Endothelial cell (in vitro differentiated cells): ENCODE results near the gene SEC22A. TPM values are rescaled to one million over a fixed set of nuclear protein-coding genes. Genes with fewer than 3 reads are reported as not detected.

Experiments used
- DNase-seq: peaks from one replicate; pipeline ENCODE4 v3.0.0; 2021; ENCODE audit warnings: low spot score
- H3K27ac Mint-ChIP-seq: one replicate; pipeline ENCODE4 v1.8.0; 2021; ENCODE audit warnings: mixed read lengths, inconsistent platforms; ENCODE audit not compliant: unreplicated experiment
- H3K27me3 Mint-ChIP-seq: one replicate; pipeline ENCODE4 v1.8.0; 2021; ENCODE audit warnings: mild to moderate bottlenecking, moderate library complexity, mixed read lengths, inconsistent platforms; ENCODE audit not compliant: unreplicated experiment
- H3K36me3 Mint-ChIP-seq: one replicate; pipeline ENCODE4 v1.8.0; 2021; ENCODE audit warnings: mild to moderate bottlenecking, low read depth, mixed read lengths, inconsistent platforms; ENCODE audit not compliant: unreplicated experiment
- H3K4me1 Mint-ChIP-seq: one replicate; pipeline ENCODE4 v1.8.0; 2021; ENCODE audit warnings: mild to moderate bottlenecking, mixed read lengths, inconsistent platforms; ENCODE audit not compliant: unreplicated experiment
- H3K4me3 Mint-ChIP-seq: one replicate; pipeline ENCODE4 v1.8.0; 2021; ENCODE audit warnings: mild to moderate bottlenecking, mixed read lengths, inconsistent platforms; ENCODE audit not compliant: unreplicated experiment
- H3K9me3 Mint-ChIP-seq: one replicate; pipeline ENCODE4 v1.8.0; 2021; ENCODE audit warnings: mixed read lengths, inconsistent platforms; ENCODE audit not compliant: unreplicated experiment
- total RNA-seq: library from RNA; stranded (reverse); fragmentation: NEBNext Ultra II Directional; extraction: Animal tissue kit (Norgen Biotek cat#: 25700); gene quantifications from one replicate; pipeline ENCODE4 v1.2.1, GENCODE V29; 2021; ENCODE audit not compliant: unreplicated experiment
- TF ChIP-seq, protein P1 (sequence below): fragments of 200-600 bp; sonication (generic); IDR thresholded peaks from one replicate; pipeline ENCODE4 v1.5.0; 2021; ENCODE audit warnings: antibody characterized with exemption; ENCODE audit not compliant: unreplicated experiment

SEC22A gene
- total RNA-seq, 1 donor from 2014 or later: 14.9 TPM

- H3K9me3 Mint-ChIP-seq: no peaks in the 10 kb centered on the region
- TF ChIP-seq, protein P1, sequence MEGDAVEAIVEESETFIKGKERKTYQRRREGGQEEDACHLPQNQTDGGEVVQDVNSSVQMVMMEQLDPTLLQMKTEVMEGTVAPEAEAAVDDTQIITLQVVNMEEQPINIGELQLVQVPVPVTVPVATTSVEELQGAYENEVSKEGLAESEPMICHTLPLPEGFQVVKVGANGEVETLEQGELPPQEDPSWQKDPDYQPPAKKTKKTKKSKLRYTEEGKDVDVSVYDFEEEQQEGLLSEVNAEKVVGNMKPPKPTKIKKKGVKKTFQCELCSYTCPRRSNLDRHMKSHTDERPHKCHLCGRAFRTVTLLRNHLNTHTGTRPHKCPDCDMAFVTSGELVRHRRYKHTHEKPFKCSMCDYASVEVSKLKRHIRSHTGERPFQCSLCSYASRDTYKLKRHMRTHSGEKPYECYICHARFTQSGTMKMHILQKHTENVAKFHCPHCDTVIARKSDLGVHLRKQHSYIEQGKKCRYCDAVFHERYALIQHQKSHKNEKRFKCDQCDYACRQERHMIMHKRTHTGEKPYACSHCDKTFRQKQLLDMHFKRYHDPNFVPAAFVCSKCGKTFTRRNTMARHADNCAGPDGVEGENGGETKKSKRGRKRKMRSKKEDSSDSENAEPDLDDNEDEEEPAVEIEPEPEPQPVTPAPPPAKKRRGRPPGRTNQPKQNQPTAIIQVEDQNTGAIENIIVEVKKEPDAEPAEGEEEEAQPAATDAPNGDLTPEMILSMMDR: no peak
- no peak for DNase-seq
- no peaks in the 10 kb centered on the region for H3K36me3 Mint-ChIP-seq
- H3K27ac Mint-ChIP-seq: no peak overlapping the region
- no peaks in the 10 kb centered on the region for H3K4me1 Mint-ChIP-seq
- H3K4me3 Mint-ChIP-seq: no peak overlapping the region
- H3K27me3 Mint-ChIP-seq: peaks cover 2% of the 10 kb centered on the region
Observed at GRCh38 chr3:123305192-123305591, 103.4 kb downstream of the SEC22A start.

DNA sequence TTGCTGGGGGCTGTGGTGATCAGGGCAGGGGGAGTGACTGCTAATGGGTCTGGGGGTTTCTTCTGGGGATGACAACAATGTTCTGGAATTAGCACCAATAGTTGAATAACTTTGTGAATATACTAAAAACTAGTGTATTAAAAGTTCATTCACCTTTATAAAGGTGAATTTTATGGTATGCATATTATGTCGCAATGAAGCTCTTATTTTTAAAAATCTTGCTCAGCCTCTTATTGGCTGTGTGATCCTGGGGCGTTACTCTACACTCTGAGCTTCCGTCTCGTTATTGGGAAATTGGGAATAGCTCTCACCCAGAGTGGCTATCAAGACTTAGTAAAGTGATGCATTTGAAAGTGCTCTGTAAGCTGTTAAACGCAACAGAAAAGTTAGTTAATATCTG lies 105.3 kb downstream of the SEC22A start:
- Mint-ChIP-seq H3K27me3 (peaks cover 3% of the 10 kb centered on the region), H3K4me1 (peaks cover 4% of the 10 kb centered on the region), H3K9me3 (no peaks in the 10 kb centered on the region), H3K36me3 (no peaks in the 10 kb centered on the region), H3K4me3 (no peak overlapping the region), H3K27ac (no peak overlapping the region)
- TF ChIP-seq, protein P1: no peak
- no peak for DNase-seq

DNA sequence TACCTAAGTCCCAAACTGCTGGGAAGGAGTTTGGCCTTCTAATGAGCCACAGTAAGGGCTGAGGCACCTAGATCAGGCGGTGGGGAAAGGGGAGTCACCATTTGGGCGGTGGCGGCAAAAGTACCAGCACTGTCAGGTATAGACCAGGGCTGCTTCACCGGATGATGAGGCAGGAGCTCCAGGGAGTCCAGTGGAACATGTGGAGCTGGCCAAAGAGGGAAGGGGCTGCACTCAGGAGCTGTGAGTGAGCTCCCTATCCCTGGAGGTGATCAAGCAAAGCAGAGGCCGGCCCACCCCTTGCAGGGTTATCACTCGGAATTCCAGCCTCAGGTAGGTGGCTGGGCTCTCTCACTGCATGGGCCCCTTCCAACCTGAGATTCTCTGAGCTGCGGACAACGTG lies 108.4 kb downstream of the SEC22A start:
- TF ChIP-seq, protein P1: no peak
- peaks cover 12% of the 10 kb centered on the region for H3K4me1 Mint-ChIP-seq
- no peak overlapping the region for H3K4me3 Mint-ChIP-seq
- H3K36me3 Mint-ChIP-seq: no peaks in the 10 kb centered on the region
- peaks cover 11% of the 10 kb centered on the region for H3K27me3 Mint-ChIP-seq
- no peak overlapping the region for H3K27ac Mint-ChIP-seq
- no peak for DNase-seq
- no peaks in the 10 kb centered on the region for H3K9me3 Mint-ChIP-seq

DNA sequence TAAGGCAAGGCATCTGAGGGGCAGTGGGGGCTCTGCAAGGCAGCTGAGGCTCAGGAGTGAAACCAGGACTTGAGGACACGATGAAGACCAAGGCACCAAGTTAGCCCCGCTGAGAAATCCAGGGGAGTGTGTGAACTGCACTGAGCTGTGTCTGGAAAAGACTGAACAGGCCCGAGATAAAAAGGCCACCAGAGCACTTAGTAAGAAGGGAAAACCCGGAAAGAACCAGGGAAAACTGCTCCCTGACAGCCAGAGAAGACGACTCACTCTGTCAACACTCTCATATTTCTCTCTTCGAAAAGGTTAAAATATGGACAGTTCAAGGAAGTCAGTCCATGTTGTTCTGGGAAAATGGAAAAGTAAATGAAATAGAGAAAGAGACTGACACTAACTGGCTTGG lies 109.0 kb downstream of the SEC22A start:
- Mint-ChIP-seq H3K4me1 (peaks cover 12% of the 10 kb centered on the region), H3K4me3 (no peak overlapping the region), H3K36me3 (no peaks in the 10 kb centered on the region), H3K27ac (no peak overlapping the region), H3K27me3 (peaks cover 11% of the 10 kb centered on the region), H3K9me3 (no peaks in the 10 kb centered on the region)
- TF ChIP-seq, protein P1: no peak
- DNase-seq: no peak

GRCh38 chr3:123311201-123311600 lies 109.5 kb downstream of the SEC22A start:
- Mint-ChIP-seq H3K36me3 (no peaks in the 10 kb centered on the region), H3K4me3 (no peak overlapping the region), H3K4me1 (peaks cover 12% of the 10 kb centered on the region), H3K9me3 (no peaks in the 10 kb centered on the region), H3K27me3 (peaks cover 11% of the 10 kb centered on the region), H3K27ac (no peak overlapping the region)
- DNase-seq: no peak
- TF ChIP-seq, protein P1: no peak
